ENCODE measurements around the gene TBC1D1. TPM values are rescaled to one million over a fixed set of nuclear protein-coding genes. Genes with fewer than 3 reads are reported as not detected.

Gene TBC1D1
- polyA plus RNA-seq, 1 donor (not counting 4 experiments of a cell fraction or from before 2014, with no cell fraction given) = 32.5 TPM

DNA sequence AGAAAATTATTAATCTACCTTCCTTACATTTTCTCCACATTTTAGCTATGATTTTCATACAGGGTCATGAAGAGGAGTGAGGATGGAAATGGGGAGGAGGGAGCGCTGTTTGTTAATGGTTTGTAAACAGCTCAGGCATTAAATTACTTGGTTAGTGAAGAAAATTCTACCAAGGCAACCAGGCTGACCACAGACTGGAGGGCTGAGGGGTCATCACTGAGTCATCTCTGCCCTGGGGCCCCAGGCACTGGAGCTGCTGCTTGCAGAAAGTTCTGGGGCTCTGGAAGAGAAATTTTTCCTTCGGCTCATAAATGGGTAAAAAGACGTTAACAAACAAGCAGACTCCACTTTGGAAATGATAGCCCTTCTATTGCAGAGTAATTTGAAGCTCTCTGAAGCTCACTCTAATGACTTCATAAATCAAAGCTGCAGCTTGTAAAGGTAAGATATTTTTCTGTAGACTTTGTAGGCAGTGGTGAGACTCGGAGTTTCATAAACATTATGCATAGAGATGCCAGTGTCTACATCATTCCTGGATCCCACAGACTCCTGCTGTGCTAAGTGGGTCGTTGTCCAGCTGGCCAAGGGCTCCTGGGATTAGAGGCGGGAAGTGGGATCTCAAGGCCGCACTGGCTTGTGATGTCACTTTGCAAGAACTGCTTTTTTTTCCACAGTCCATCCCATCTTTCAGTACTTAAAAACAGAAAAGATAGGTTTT, 228.9 kb downstream of the TBC1D1 start:
- Histone ChIP-seq H3K27ac (ENCODE audit: control insufficient read depth, insufficient read depth, low read length) (no peak overlapping the region), H3K4me3 (ENCODE audit: control insufficient read depth in 2 of 3, extremely low read depth in 1 of 3, insufficient read depth in 2 of 3, low read depth in 1 of 3, low read length in 3 of 3) (no peak overlapping the region)

GRCh38 chr4:38120772-38121171, 229.9 kb downstream of the TBC1D1 start:
- Histone ChIP-seq H3K36me3 (ENCODE audit: control insufficient read depth in 2 of 2, extremely low read depth in 1 of 2, insufficient read depth in 2 of 2, low read length in 2 of 2) (peaks cover 0 to 14% of the 10 kb centered on the region in 2 experiments), H3K27ac (ENCODE audit: control insufficient read depth, insufficient read depth, low read length) (no peak overlapping the region), H4K20me1 (ENCODE audit: control insufficient read depth, extremely low read depth, insufficient read depth, low read length) (no peaks in the 10 kb centered on the region), H3K4me1 (ENCODE audit: control insufficient read depth, extremely low read depth, insufficient read depth, low read length) (peaks cover 8% of the 10 kb centered on the region), H2AFZ (ENCODE audit: control insufficient read depth, low read length) (no peak overlapping the region), H3K9ac (ENCODE audit: control insufficient read depth, extremely low read depth, insufficient read depth, low read length) (no peak overlapping the region), H3K4me3 (ENCODE audit: control insufficient read depth in 2 of 3, extremely low read depth in 1 of 3, insufficient read depth in 2 of 3, low read depth in 1 of 3, low read length in 3 of 3) (no peak overlapping the region), H3K4me2 (ENCODE audit: control insufficient read depth, extremely low read depth, insufficient read depth, low read depth, low read length) (no peak overlapping the region), H3K9me3 (ENCODE audit: control insufficient read depth, low read depth, low read length) (no peaks in the 10 kb centered on the region), H3K27me3 (ENCODE audit: control insufficient read depth, extremely low read depth, insufficient read depth, low read length) (no peaks in the 10 kb centered on the region), H3K79me2 (ENCODE audit: control insufficient read depth, insufficient read depth, low read length) (no peaks in the 10 kb centered on the region), H3K9me1 (ENCODE audit: control insufficient read depth, extremely low read depth, insufficient read depth, low read length) (no peaks in the 10 kb centered on the region)
- TF ChIP-seq, protein P1, sequence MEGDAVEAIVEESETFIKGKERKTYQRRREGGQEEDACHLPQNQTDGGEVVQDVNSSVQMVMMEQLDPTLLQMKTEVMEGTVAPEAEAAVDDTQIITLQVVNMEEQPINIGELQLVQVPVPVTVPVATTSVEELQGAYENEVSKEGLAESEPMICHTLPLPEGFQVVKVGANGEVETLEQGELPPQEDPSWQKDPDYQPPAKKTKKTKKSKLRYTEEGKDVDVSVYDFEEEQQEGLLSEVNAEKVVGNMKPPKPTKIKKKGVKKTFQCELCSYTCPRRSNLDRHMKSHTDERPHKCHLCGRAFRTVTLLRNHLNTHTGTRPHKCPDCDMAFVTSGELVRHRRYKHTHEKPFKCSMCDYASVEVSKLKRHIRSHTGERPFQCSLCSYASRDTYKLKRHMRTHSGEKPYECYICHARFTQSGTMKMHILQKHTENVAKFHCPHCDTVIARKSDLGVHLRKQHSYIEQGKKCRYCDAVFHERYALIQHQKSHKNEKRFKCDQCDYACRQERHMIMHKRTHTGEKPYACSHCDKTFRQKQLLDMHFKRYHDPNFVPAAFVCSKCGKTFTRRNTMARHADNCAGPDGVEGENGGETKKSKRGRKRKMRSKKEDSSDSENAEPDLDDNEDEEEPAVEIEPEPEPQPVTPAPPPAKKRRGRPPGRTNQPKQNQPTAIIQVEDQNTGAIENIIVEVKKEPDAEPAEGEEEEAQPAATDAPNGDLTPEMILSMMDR (optimal IDR thresholded peaks at IDR 0.05 in 1 of 3, IDR thresholded peaks at IDR 0.05 in 1 of 3, conservative IDR thresholded peaks at IDR 0.05 in 1 of 3; ENCODE audit: extremely low read depth in 1 of 3, insufficient read depth in 2 of 3, low read length in 3 of 3) = no peak
- TF ChIP-seq EZH2 (IDR thresholded peaks at IDR 0.05; ENCODE audit: low read length) = no peak
- no peak for DNase-seq (ENCODE audit: low read depth, low spot score)
- FAIRE-seq = no peak
- dilution Hi-C loops (cut with MboI; ENCODE audit: extremely low pct_ligation_motif_present, low sequenced_read_pairs) = no loop called here

More for the DNA sequence above, 228.9 kb downstream of the TBC1D1 start:
- Histone ChIP-seq H3K9ac (ENCODE audit: control insufficient read depth, extremely low read depth, insufficient read depth, low read length) (no peak overlapping the region), H2AFZ (ENCODE audit: control insufficient read depth, low read length) (no peak overlapping the region), H3K27me3 (ENCODE audit: control insufficient read depth, extremely low read depth, insufficient read depth, low read length) (no peaks in the 10 kb centered on the region), H3K4me1 (ENCODE audit: control insufficient read depth, extremely low read depth, insufficient read depth, low read length) (peaks cover 5% of the 10 kb centered on the region), H4K20me1 (ENCODE audit: control insufficient read depth, extremely low read depth, insufficient read depth, low read length) (no peaks in the 10 kb centered on the region), H3K9me1 (ENCODE audit: control insufficient read depth, extremely low read depth, insufficient read depth, low read length) (no peaks in the 10 kb centered on the region), H3K9me3 (ENCODE audit: control insufficient read depth, low read depth, low read length) (no peaks in the 10 kb centered on the region), H3K4me2 (ENCODE audit: control insufficient read depth, extremely low read depth, insufficient read depth, low read depth, low read length) (no peak overlapping the region), H3K79me2 (ENCODE audit: control insufficient read depth, insufficient read depth, low read length) (no peaks in the 10 kb centered on the region), H3K36me3 (ENCODE audit: control insufficient read depth in 2 of 2, extremely low read depth in 1 of 2, insufficient read depth in 2 of 2, low read length in 2 of 2) (peaks cover 0 to 14% of the 10 kb centered on the region in 2 experiments)
- no peak for DNase-seq (ENCODE audit: low read depth, low spot score)
- peak; percentile 75 for FAIRE-seq
- TF ChIP-seq, protein P1 (optimal IDR thresholded peaks at IDR 0.05 in 1 of 3, IDR thresholded peaks at IDR 0.05 in 1 of 3, conservative IDR thresholded peaks at IDR 0.05 in 1 of 3; ENCODE audit: extremely low read depth in 1 of 3, insufficient read depth in 2 of 3, low read length in 3 of 3) = no peak
- no peak for TF ChIP-seq EZH2 (IDR thresholded peaks at IDR 0.05; ENCODE audit: low read length)
- dilution Hi-C loops (cut with MboI; ENCODE audit: extremely low pct_ligation_motif_present, low sequenced_read_pairs) = no loop called here

Data from keratinocyte (primary cell).